Neural progenitor cell (in vitro differentiated cells): ENCODE measurements around the gene DAP.

Source experiments
- EZH2 ChIP-seq: fragments of 200-600 bp; sonication (generic); IDR thresholded peaks from 2 replicates; pipeline ENCODE4 v1.6.1; 2017; ENCODE audit warnings: antibody characterized with exemption, mild to moderate bottlenecking, moderate library complexity
- EZH2phosphoT487 ChIP-seq: fragments of 200-600 bp; sonication (generic); IDR thresholded peaks from 2 replicates; pipeline ENCODE4 v1.6.1; 2017; ENCODE audit warnings: antibody characterized with exemption
- TF ChIP-seq, protein P1 (sequence below): fragments of 200-600 bp; sonication (generic); IDR thresholded peaks from 2 replicates; pipeline ENCODE4 v1.5.1; 2017; ENCODE audit warnings: antibody characterized with exemption, mild to moderate bottlenecking

- TF ChIP-seq EZH2 (no peak), EZH2phosphoT487 (no peak)
- TF ChIP-seq, protein P1, sequence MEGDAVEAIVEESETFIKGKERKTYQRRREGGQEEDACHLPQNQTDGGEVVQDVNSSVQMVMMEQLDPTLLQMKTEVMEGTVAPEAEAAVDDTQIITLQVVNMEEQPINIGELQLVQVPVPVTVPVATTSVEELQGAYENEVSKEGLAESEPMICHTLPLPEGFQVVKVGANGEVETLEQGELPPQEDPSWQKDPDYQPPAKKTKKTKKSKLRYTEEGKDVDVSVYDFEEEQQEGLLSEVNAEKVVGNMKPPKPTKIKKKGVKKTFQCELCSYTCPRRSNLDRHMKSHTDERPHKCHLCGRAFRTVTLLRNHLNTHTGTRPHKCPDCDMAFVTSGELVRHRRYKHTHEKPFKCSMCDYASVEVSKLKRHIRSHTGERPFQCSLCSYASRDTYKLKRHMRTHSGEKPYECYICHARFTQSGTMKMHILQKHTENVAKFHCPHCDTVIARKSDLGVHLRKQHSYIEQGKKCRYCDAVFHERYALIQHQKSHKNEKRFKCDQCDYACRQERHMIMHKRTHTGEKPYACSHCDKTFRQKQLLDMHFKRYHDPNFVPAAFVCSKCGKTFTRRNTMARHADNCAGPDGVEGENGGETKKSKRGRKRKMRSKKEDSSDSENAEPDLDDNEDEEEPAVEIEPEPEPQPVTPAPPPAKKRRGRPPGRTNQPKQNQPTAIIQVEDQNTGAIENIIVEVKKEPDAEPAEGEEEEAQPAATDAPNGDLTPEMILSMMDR, result no peak
Measured at GRCh38 chr5:10747678-10748622, 13.1 kb downstream of the DAP start.
